Measurements from ENCODE around the gene MDM4.
A peak's percentile ranks its signal among the peaks of the same experiment; 100 is the strongest.
"Not testable (repeated sequence)": the region's sequence is repeated elsewhere in the genome, so short reads cannot be mapped to it uniquely, and the experiment has no call there.

MDM4 gene, protein sequence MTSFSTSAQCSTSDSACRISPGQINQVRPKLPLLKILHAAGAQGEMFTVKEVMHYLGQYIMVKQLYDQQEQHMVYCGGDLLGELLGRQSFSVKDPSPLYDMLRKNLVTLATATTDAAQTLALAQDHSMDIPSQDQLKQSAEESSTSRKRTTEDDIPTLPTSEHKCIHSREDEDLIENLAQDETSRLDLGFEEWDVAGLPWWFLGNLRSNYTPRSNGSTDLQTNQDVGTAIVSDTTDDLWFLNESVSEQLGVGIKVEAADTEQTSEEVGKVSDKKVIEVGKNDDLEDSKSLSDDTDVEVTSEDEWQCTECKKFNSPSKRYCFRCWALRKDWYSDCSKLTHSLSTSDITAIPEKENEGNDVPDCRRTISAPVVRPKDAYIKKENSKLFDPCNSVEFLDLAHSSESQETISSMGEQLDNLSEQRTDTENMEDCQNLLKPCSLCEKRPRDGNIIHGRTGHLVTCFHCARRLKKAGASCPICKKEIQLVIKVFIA

DNA sequence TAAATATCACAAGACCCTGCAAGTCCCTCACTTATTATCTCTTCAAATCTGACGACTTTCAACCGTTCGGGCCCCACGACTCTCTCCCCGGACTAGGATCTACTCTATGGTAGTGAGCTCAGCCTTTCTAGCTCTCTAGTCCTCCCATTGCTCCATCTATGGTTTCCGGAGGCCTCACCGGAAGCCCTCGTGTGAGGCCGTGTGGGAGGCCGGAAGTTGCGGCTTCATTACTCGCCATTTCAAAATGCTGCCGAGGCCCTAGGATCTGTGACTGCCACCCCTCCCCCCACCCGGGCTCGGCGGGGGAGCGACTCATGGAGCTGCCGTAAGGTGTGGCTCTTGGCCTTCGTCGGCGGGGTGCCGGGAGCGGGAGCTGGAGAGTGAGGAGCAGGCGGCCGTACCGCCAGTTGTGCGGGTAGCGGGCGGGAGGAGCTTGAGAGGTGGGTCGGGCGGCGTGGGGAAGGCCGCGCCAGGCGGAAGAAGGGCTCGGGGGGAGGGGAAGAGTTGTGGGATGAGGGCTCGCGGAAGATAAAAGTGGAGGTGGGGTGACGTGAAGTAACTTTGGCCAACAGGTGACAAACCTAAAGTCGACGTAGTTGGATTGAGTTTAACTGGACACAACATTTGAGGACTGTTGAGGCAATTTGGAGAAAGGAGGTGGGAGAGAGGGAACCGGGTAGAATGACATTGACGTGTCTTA, at the start of gene MDM4:
Gene MDM4 (plus strand): TSS at position 227 of the 700 bp plus-strand sequence. CDS start 9,113 bp downstream, outside the sequence.
- DNase-seq = peak; percentile 82

- DNase-seq = no peak
Measured at GRCh38 chr1:204466416-204467405, 49.5 kb upstream of the MDM4 start.

DNA sequence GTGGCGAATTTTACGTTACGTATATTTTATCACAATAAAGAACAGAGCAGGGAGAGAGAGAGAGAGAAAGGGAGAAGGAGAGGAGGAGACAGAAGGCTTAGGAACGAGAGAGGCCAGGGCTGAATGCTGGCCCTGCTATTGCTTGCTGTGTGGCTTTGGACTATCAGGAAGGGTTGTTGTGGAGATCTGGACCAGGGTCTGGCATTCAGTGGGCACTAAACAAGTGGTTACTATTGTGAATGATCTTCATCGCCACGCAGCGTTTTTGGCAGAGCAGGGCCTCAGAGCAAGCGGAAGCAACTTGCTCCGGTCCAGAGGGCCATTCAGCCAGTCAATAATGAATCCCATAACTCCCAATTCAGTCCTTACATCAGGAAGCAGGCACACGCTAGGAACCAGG, 48.0 kb upstream of the MDM4 start:
- no peak for DNase-seq

DNA sequence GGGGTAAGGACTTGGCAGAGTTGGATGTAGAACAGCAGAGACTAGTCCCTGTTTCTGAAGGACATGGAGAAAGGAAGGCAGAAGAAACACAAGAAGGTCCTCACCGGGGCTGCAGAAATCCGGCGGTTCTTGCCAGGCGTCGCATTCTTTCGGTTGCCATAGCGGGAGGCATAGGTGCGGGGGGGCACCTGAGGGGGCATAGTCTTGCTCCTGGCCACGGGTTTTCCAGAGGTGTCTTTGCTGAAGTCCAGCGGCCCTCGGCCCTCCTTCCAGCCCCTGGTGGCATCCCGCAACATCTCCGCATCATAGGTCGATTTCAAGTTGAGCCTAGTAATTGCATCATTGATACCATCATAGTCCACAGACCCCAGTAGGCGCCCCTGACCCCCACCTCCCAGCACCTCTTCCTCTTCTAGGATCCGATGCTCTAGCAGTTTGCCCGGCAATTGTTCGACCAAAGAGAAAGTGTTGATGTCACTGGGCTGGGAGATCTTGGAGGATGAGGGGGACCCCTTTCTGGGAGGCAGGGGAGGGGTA, 47.4 kb upstream of the MDM4 start:
- no peak for DNase-seq

GRCh38 chr1:204469304-204469703, 46.9 kb upstream of the MDM4 start:
- no peak for DNase-seq

GRCh38 chr1:204471687-204472086, 44.5 kb upstream of the MDM4 start:
- DNase-seq = no peak

DNA sequence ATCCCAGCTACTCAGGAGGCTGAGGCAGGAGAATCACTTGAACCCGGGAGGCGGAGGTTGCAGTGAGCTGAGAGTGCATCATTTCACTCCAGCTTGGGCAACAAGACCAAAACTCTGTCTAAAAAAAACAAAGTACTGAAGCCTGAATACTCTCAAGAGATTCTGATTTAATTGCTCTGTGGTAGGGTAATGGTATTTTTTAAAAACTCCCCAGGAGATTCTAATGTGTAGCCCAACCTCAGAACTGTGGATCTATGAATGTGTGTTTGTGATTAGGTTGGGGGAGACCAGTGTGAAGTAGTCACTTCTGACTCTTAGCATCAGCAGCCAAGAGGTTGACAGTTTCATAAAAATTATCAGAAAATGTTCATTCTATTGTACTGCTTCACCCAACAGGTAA, 43.5 kb upstream of the MDM4 start:
- no peak for DNase-seq

GRCh38 chr1:204473400-204473965, 42.7 kb upstream of the MDM4 start:
- DNase-seq = no peak

- no peak for DNase-seq
Measured at GRCh38 chr1:204475656-204476432, 40.4 kb upstream of the MDM4 start.

- DNase-seq = no peak
Measured at GRCh38 chr1:204476563-204476962, 39.6 kb upstream of the MDM4 start.

DNA sequence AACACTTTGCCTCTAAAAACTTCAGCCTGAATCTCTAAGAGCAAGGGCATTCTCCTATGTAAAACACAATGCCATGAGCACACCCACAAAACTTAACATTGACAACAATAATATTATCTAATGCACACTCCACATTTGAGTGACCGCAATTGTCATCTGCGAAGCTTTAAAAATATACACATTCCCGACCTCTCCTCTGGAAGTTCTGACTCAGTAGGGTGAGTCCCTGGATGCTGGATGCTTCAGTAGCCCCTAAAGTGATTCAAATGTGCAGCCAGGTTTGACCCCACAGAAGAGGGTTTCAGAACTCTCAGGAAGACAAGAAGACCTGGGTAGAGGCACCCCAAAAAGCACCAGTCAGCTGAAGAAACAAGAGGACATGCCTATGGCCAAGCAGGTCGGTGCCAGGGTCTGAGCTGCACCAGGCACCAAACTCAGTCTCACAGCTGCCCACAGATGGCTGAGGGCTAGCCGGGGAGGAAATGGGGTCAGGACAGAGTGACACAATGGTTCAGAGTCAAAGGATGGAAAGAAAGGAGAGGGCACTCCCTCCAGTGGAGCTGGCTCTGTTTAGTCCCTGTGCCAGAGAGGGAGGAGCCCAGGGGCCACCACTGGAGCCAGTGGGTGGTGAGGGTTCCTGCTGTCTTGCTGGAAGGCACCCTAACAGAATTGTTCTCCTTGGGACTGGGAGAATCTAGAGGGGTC, 39.0 kb upstream of the MDM4 start:
- no peak for DNase-seq

- peak; percentile 19 for DNase-seq
Measured at GRCh38 chr1:204478172-204478899, 37.9 kb upstream of the MDM4 start.

DNA sequence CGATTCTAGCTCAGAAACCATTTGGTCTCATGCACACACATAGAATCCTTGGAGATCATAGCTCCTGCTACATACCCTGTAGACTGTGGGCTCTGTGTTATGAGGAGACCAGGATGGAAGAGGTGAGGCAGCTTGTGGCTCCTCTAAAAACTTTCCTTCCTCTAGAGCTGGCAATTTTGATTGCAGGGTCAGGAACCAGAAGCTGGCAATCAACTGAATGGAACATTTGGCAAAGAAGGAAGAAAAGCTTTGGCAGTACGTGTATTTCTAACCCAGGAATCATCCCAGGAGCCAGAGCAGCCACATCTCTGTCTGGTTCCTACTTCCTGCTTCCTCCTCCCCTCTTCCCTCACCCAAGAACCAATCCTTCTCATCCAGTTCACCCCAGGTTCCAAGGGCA, 37.3 kb upstream of the MDM4 start:
- DNase-seq = no peak

GRCh38 chr1:204479387-204480136, 36.6 kb upstream of the MDM4 start:
- DNase-seq = no peak

DNA sequence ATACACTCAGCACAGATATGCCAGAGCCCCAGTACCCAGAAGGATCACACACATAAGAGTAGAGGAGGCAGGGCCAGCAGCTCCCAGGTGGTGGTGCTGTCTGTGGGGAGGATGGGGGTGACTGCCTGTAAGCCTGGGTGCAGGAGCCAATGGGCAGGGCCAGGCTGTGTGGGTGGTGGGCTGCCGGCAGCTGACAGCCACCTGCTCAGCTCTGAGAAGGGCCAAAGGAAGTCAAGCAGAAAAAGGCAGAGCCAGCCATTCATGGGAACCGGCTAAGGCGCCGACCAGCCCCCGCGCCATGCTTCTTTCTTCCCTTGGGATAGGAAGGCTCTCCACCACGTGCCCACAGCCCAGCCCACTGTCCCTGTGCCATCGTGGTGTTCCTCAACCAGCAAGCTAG, 35.7 kb upstream of the MDM4 start:
- DNase-seq = no peak

DNA sequence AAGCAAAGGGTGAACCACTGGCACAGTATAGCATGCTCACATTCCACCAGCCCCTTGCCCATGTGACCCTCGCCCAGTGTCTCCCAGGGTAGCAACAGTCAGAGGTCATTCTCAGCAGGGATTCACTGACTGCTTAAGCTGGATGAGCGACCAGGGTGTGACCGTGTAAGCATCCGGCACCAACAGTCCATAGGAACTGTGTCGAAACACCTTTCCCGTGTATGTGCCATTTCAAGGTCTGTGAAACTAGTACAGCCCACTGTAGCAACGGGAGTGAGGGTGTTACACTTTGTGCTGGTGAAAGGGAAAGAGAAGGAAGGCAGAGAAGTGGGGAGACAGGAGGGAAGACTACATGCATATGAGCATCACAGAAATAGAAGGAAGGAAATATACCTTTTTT, 32.4 kb upstream of the MDM4 start:
- no peak for DNase-seq

GRCh38 chr1:204486513-204487255, 29.5 kb upstream of the MDM4 start:
- DNase-seq = not testable (repeated sequence)

DNA sequence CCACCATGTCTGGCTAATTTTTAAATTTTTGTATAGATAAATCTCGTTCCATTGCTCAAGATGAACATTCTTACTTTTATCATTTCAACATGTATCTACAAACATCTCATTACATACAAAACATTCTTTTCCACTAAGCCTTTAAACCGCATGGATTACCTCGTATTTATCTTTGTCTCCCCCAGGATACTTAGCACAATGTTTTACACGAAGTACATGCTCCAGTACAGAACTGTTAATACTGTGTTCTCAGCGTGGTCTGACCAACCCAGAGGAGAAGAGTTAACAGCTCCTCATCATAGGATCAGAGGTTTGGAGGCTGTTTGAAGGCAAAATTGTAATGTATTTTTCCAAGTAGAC, 29.0 kb upstream of the MDM4 start:
- no peak for DNase-seq

DNA sequence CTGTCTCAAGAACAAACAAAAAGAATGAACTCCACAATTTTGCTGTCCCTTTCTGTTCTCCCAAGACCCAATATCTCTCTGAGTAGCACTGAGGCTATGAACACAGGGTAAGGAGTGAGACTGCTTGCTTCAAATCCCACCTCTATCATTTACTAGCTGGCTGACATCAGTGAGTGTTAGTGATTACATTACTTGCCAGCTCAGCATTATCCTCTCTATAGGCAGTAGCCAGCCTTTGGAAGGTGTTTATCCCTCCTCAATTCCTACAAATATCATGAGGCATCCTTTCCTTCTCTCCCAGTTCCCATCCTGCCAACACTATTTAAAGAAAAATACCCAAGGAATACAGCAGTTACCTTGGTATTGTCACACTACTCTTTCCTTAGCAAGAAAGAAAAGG, 24.6 kb upstream of the MDM4 start:
- DNase-seq = no peak
